ENCODE data around the gene PGC. TPM values are rescaled to one million over a fixed set of nuclear protein-coding genes. Genes with fewer than 3 reads are reported as not detected.
A peak's percentile ranks its signal among the peaks of the same experiment; 100 is the strongest.

Gene PGC
- 0.04 TPM for total RNA-seq (2013)
- polyA plus RNA-seq (not detected), polyA minus RNA-seq (not detected in 2 replicates), total RNA-seq (0 to 1.2 (median 0.04) reads per million in 11 experiments)

DNA sequence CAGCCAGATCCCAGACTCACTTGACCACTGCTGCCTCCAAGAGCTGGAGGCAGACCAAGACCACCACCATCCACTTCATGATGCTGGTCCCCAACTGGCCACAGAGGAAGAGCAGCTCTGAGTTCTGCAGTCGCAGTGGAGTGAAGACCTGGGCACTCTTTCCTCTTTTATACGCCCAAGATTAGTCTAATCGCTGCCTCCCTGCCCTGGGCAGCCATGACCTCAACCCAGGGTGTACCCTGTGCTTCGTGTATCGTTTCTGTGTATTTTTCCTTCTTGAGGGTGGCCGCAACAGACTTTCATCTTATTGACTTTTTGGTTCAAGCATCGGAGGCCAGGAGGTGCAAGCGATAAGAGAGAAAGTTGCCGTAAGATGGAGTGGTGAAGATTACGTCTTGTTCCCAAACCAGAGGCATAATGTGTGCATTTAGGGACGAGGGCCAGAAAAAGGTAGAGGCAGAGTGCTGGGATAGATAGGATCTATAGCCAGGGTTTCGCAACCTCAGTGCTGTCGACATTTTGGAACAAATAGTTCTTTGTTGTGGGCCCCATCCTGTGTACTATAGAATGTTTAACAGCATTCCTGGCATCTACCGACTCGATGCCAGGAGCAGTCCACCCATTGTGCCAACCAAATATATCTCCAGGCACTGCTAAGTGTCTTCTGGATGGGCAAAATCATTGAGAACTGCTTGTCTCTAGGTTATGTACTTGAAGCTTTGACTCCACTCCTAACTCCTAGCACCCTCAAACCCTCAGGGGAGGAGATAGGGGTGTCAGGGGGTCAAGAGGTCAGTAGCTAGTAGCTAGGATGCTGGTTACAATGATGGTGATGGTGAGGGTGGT lies at the start of gene PGC:
PGC (minus strand) TSS at position 142 of the 846 bp plus-strand sequence; CDS start at position 79, 63 bp downstream.
- Histone ChIP-seq H4K20me1 (ENCODE audit: insufficient read depth, low read length) (no peaks in the 10 kb centered on the region), H3K9ac (ENCODE audit: insufficient read depth, low read length, poor library complexity, severe bottlenecking) (no peak within 1 kb of the TSS), H3K4me2 (replicated peaks; ENCODE audit: extremely low read depth, low read length, poor library complexity, severe bottlenecking) (no peak within 1 kb of the TSS), H3K4me1 (ENCODE audit: control insufficient read depth in 1 of 2, insufficient read depth in 2 of 2, low read length in 2 of 2) (no peaks in the 10 kb centered on the region), H3K79me2 (ENCODE audit: insufficient read depth, low read length) (no peaks in the 10 kb centered on the region), H3K4me3 (replicated peaks in 1 of 3; ENCODE audit: low read depth in 2 of 3, low read length in 3 of 3) (no peak within 1 kb of the TSS), H3K27ac (ENCODE audit: low read depth in 1 of 2, low read length in 2 of 2) (no peak within 1 kb of the TSS), H3K27me3 (ENCODE audit: control insufficient read depth in 2 of 2, insufficient read depth in 2 of 2, low read length in 2 of 2) (no peaks in the 10 kb centered on the region), H3K36me3 (replicated peaks in 1 of 2; ENCODE audit: control insufficient read depth in 1 of 2, insufficient read depth in 2 of 2, low read length in 2 of 2) (no peaks in the 10 kb centered on the region), H2AFZ (ENCODE audit: insufficient read depth, low read depth, low read length, poor library complexity, severe bottlenecking) (no peak within 1 kb of the TSS), H3K9me3 (replicated peaks in 1 of 2; ENCODE audit: control insufficient read depth in 1 of 2, insufficient read depth in 1 of 2, low read length in 2 of 2) (no peaks in the 10 kb centered on the region)
- peaks cover 0 to 4% (median 0%) of the 10 kb centered on the region in 3 donors for H3K27me3 Mint-ChIP-seq (ENCODE audit: low read depth in 3 of 3)
- H3K4me3 Mint-ChIP-seq = no peak within 1 kb of the TSS
- no peak for DNase-seq
- peaks cover 5% of the 10 kb centered on the region for H3K4me1 Mint-ChIP-seq
- no peak within 1 kb of the TSS for H3K27ac Mint-ChIP-seq
- TF ChIP-seq, protein P1, sequence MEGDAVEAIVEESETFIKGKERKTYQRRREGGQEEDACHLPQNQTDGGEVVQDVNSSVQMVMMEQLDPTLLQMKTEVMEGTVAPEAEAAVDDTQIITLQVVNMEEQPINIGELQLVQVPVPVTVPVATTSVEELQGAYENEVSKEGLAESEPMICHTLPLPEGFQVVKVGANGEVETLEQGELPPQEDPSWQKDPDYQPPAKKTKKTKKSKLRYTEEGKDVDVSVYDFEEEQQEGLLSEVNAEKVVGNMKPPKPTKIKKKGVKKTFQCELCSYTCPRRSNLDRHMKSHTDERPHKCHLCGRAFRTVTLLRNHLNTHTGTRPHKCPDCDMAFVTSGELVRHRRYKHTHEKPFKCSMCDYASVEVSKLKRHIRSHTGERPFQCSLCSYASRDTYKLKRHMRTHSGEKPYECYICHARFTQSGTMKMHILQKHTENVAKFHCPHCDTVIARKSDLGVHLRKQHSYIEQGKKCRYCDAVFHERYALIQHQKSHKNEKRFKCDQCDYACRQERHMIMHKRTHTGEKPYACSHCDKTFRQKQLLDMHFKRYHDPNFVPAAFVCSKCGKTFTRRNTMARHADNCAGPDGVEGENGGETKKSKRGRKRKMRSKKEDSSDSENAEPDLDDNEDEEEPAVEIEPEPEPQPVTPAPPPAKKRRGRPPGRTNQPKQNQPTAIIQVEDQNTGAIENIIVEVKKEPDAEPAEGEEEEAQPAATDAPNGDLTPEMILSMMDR (IDR thresholded peaks at IDR 0.05) = no peak
- no peaks in the 10 kb centered on the region for H3K36me3 Mint-ChIP-seq
- WGBS (ENCODE audit: insufficient coverage) = 89% methylated on average over 12 of the region's 15 CpGs
- H3K9me3 Mint-ChIP-seq = peaks cover 0 to 2% (median 0%) of the 10 kb centered on the region in 7 donors
- intact Hi-C loops (cut with micrococcal nuclease) = no loop called here

DNA sequence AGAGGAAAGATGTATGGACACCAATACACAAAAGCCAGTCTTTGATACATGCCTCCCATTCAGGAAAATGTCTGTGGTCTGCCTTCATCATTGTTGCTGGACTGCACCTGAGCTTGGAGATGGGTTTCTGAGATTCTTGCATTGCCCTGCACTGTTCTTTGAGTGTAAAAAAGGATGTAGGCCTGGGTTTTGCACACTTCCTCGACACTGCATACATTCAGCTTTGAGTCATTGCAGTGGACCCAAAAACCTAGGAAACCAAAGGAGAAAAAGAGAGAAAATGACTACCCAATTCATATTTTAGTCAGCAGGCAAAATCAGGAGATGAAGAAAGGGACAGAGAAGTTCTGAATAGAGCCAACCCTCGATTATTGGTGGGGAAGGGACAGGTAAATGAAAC lies 49.3 kb upstream of the PGC start:
- Histone ChIP-seq H3K9ac (ENCODE audit: insufficient read depth, low read length, poor library complexity, severe bottlenecking) (no peak overlapping the region), H3K27me3 (ENCODE audit: control insufficient read depth in 2 of 2, insufficient read depth in 2 of 2, low read length in 2 of 2) (no peaks in the 10 kb centered on the region), H3K4me3 (replicated peaks in 1 of 3; ENCODE audit: low read depth in 2 of 3, low read length in 3 of 3) (no peak overlapping the region), H3K27ac (ENCODE audit: low read depth in 1 of 2, low read length in 2 of 2) (no peak overlapping the region), H4K20me1 (ENCODE audit: insufficient read depth, low read length) (peaks cover 2% of the 10 kb centered on the region), H3K9me3 (replicated peaks in 1 of 2; ENCODE audit: control insufficient read depth in 1 of 2, insufficient read depth in 1 of 2, low read length in 2 of 2) (no peaks in the 10 kb centered on the region), H3K4me1 (ENCODE audit: control insufficient read depth in 1 of 2, insufficient read depth in 2 of 2, low read length in 2 of 2) (no peaks in the 10 kb centered on the region), H2AFZ (ENCODE audit: insufficient read depth, low read depth, low read length, poor library complexity, severe bottlenecking) (no peak overlapping the region), H3K4me2 (replicated peaks; ENCODE audit: extremely low read depth, low read length, poor library complexity, severe bottlenecking) (no peak overlapping the region), H3K79me2 (ENCODE audit: insufficient read depth, low read length) (no peaks in the 10 kb centered on the region), H3K36me3 (replicated peaks in 1 of 2; ENCODE audit: control insufficient read depth in 1 of 2, insufficient read depth in 2 of 2, low read length in 2 of 2) (peaks cover 11 to 52% of the 10 kb centered on the region in 2 donors)
- Mint-ChIP-seq H3K4me1 (no peaks in the 10 kb centered on the region), H3K36me3 (peaks cover 34 to 54% of the 10 kb centered on the region in 2 donors), H3K27me3 (ENCODE audit: low read depth in 3 of 3) (peaks cover 0 to 2% (median 0%) of the 10 kb centered on the region in 3 donors), H3K4me3 (no peak overlapping the region), H3K9me3 (no peaks in the 10 kb centered on the region), H3K27ac (peak overlapping the region in 1 of 7 donors; percentile 52)
- WGBS (ENCODE audit: insufficient coverage) = 100% methylated on average over 1 of the region's 2 CpGs
- intact Hi-C loops (cut with micrococcal nuclease) = no loop called here
- TF ChIP-seq, protein P1 (IDR thresholded peaks at IDR 0.05) = no peak
- no peak for DNase-seq

Data from CD14-positive monocyte (primary cell).